ENCODE data around the gene TBK1.
"Not testable (repeated sequence)": the region's sequence is repeated elsewhere in the genome, so short reads cannot be mapped to it uniquely, and the experiment has no call there.

Gene TBK1

GRCh38 chr12:64501486-64501885 is 49.6 kb downstream of the TBK1 start:
- no peak for ATAC-seq
- Mint-ChIP-seq H3K4me3 (no peak overlapping the region), H3K36me3 (peaks cover 42% of the 10 kb centered on the region), H3K4me1 (no peaks in the 10 kb centered on the region), H3K27ac (no peak overlapping the region), H3K9me3 (no peaks in the 10 kb centered on the region), H3K27me3 (no peaks in the 10 kb centered on the region)

GRCh38 chr12:64506955-64507354 is 55.0 kb downstream of the TBK1 start:
- no peak for ATAC-seq
- Mint-ChIP-seq H3K27ac (no peak overlapping the region), H3K27me3 (no peaks in the 10 kb centered on the region), H3K4me1 (no peaks in the 10 kb centered on the region), H3K9me3 (no peaks in the 10 kb centered on the region), H3K36me3 (peaks cover 6% of the 10 kb centered on the region), H3K4me3 (no peak overlapping the region)

- no peaks in the 10 kb centered on the region for H3K4me1 Mint-ChIP-seq
- no peak overlapping the region for H3K4me3 Mint-ChIP-seq
- H3K9me3 Mint-ChIP-seq: no peaks in the 10 kb centered on the region
- no peak for ATAC-seq
- no peaks in the 10 kb centered on the region for H3K36me3 Mint-ChIP-seq
- no peaks in the 10 kb centered on the region for H3K27me3 Mint-ChIP-seq
- no peak overlapping the region for H3K27ac Mint-ChIP-seq
Measured at GRCh38 chr12:64510667-64511066, 58.7 kb downstream of the TBK1 start.

- Mint-ChIP-seq H3K27me3 (no peaks in the 10 kb centered on the region), H3K27ac (no peak overlapping the region), H3K36me3 (no peaks in the 10 kb centered on the region), H3K9me3 (no peaks in the 10 kb centered on the region), H3K4me3 (no peak overlapping the region), H3K4me1 (no peaks in the 10 kb centered on the region)
- ATAC-seq: no peak
Measured at GRCh38 chr12:64518396-64518795, 66.5 kb downstream of the TBK1 start.

- H3K4me3 Mint-ChIP-seq: no peak overlapping the region
- no peak for ATAC-seq
Measured at GRCh38 chr12:64521833-64522232, 69.9 kb downstream of the TBK1 start.

GRCh38 chr12:64522316-64522715 is 70.4 kb downstream of the TBK1 start:
- H3K9me3 Mint-ChIP-seq: no peaks in the 10 kb centered on the region
- no peaks in the 10 kb centered on the region for H3K4me1 Mint-ChIP-seq
- no peak overlapping the region for H3K27ac Mint-ChIP-seq
- no peak overlapping the region for H3K4me3 Mint-ChIP-seq
- no peaks in the 10 kb centered on the region for H3K27me3 Mint-ChIP-seq
- no peaks in the 10 kb centered on the region for H3K36me3 Mint-ChIP-seq
- no peak for ATAC-seq

More at GRCh38 chr12:64521833-64522232, 69.9 kb downstream of the TBK1 start:
- Mint-ChIP-seq H3K27me3 (no peaks in the 10 kb centered on the region), H3K27ac (no peak overlapping the region), H3K9me3 (no peaks in the 10 kb centered on the region), H3K4me1 (no peaks in the 10 kb centered on the region), H3K36me3 (no peaks in the 10 kb centered on the region)

- no peak for ATAC-seq
- H3K9me3 Mint-ChIP-seq: no peaks in the 10 kb centered on the region
- H3K27me3 Mint-ChIP-seq: no peaks in the 10 kb centered on the region
- H3K4me1 Mint-ChIP-seq: no peaks in the 10 kb centered on the region
- H3K36me3 Mint-ChIP-seq: no peaks in the 10 kb centered on the region
- no peak overlapping the region for H3K27ac Mint-ChIP-seq
- H3K4me3 Mint-ChIP-seq: no peak overlapping the region
Measured at GRCh38 chr12:64522807-64523206, 70.9 kb downstream of the TBK1 start.

- H3K27ac Mint-ChIP-seq, H3K4me3 Mint-ChIP-seq, H3K9me3 Mint-ChIP-seq, H3K4me1 Mint-ChIP-seq, H3K27me3 Mint-ChIP-seq, ATAC-seq, H3K36me3 Mint-ChIP-seq: not testable (repeated sequence)
Measured at GRCh38 chr12:64523565-64524444, 71.9 kb downstream of the TBK1 start.

- Mint-ChIP-seq H3K36me3 (no peaks in the 10 kb centered on the region), H3K27ac (no peak overlapping the region), H3K27me3 (no peaks in the 10 kb centered on the region), H3K4me3 (no peak overlapping the region), H3K4me1 (no peaks in the 10 kb centered on the region), H3K9me3 (no peaks in the 10 kb centered on the region)
- ATAC-seq: no peak
Measured at GRCh38 chr12:64525461-64526160, 73.7 kb downstream of the TBK1 start.

GRCh38 chr12:64526859-64527258 is 74.9 kb downstream of the TBK1 start:
- Mint-ChIP-seq H3K9me3 (no peaks in the 10 kb centered on the region), H3K4me3 (no peak overlapping the region), H3K36me3 (no peaks in the 10 kb centered on the region), H3K4me1 (no peaks in the 10 kb centered on the region), H3K27ac (no peak overlapping the region), H3K27me3 (no peaks in the 10 kb centered on the region)
- ATAC-seq: no peak

GRCh38 chr12:64528616-64529015 is 76.7 kb downstream of the TBK1 start:
- no peak overlapping the region for H3K4me3 Mint-ChIP-seq
- H3K27me3 Mint-ChIP-seq: no peaks in the 10 kb centered on the region
- no peaks in the 10 kb centered on the region for H3K36me3 Mint-ChIP-seq
- ATAC-seq: no peak
- no peak overlapping the region for H3K27ac Mint-ChIP-seq
- H3K4me1 Mint-ChIP-seq: no peaks in the 10 kb centered on the region
- H3K9me3 Mint-ChIP-seq: no peaks in the 10 kb centered on the region

- H3K27me3 Mint-ChIP-seq: no peaks in the 10 kb centered on the region
- no peaks in the 10 kb centered on the region for H3K4me1 Mint-ChIP-seq
- H3K36me3 Mint-ChIP-seq: no peaks in the 10 kb centered on the region
- no peak for ATAC-seq
- H3K4me3 Mint-ChIP-seq: no peak overlapping the region
- no peak overlapping the region for H3K27ac Mint-ChIP-seq
- H3K9me3 Mint-ChIP-seq: no peaks in the 10 kb centered on the region
Measured at GRCh38 chr12:64530566-64530965, 78.6 kb downstream of the TBK1 start.

GRCh38 chr12:64531665-64532334 is 79.9 kb downstream of the TBK1 start:
- Mint-ChIP-seq H3K27me3 (no peaks in the 10 kb centered on the region), H3K27ac (no peak overlapping the region), H3K9me3 (no peaks in the 10 kb centered on the region), H3K36me3 (no peaks in the 10 kb centered on the region), H3K4me3 (no peak overlapping the region), H3K4me1 (no peaks in the 10 kb centered on the region)
- ATAC-seq: no peak

GRCh38 chr12:64532734-64533351 is 80.9 kb downstream of the TBK1 start:
- H3K27ac Mint-ChIP-seq: no peak overlapping the region
- no peak for ATAC-seq
- H3K4me1 Mint-ChIP-seq: no peaks in the 10 kb centered on the region
- H3K27me3 Mint-ChIP-seq: peaks cover 9% of the 10 kb centered on the region
- no peak overlapping the region for H3K4me3 Mint-ChIP-seq
- H3K36me3 Mint-ChIP-seq: no peaks in the 10 kb centered on the region
- H3K9me3 Mint-ChIP-seq: no peaks in the 10 kb centered on the region

- Mint-ChIP-seq H3K36me3 (no peaks in the 10 kb centered on the region), H3K27me3 (peaks cover 9% of the 10 kb centered on the region), H3K4me3 (no peak overlapping the region), H3K9me3 (no peaks in the 10 kb centered on the region), H3K4me1 (no peaks in the 10 kb centered on the region), H3K27ac (no peak overlapping the region)
- no peak for ATAC-seq
Measured at GRCh38 chr12:64534672-64535199, 82.8 kb downstream of the TBK1 start.
